Esophagus muscularis mucosa (tissue), 4 donors: Measurements from ENCODE around the gene PLEKHM3. TPM values are rescaled to one million over a fixed set of nuclear protein-coding genes. Genes with fewer than 3 reads are reported as not detected.

Source experiments
- DNase-seq: peaks from one replicate; pipeline ENCODE4 v3.0.0-alpha.2; 2017; ENCODE audit errors: extremely low spot score
- H3K27ac ChIP-seq, 4 donors: fragments of 200-600 bp; sonication (generic); replicated peaks in 1 of 4; 1 replicate in 3 of 4; 2 replicates in 1 of 4; pipeline ENCODE4 v1.5.1; 2016 to 2019; ENCODE audit warnings: mild to moderate bottlenecking in 1 of 4
- H3K27me3 ChIP-seq, 4 donors: fragments of 200-600 bp; sonication (generic); one replicate each; pipeline versions ENCODE4 v1.5.1 to v1.6.0; 2016 to 2019
- H3K36me3 ChIP-seq, 4 donors: fragments of 200-600 bp; sonication (generic); one replicate each; pipeline ENCODE4 v1.5.1; 2016 to 2019
- H3K4me1 ChIP-seq, 4 donors: fragments of 200-600 bp; sonication (generic); one replicate each; pipeline ENCODE4 v1.5.1; 2016 to 2019
- H3K4me3 ChIP-seq, 4 donors: fragments of 200-600 bp; sonication (generic); 1 replicate in 2 of 4; 2 replicates in 2 of 4; pipeline ENCODE4 v1.5.1; 2016 to 2019; ENCODE audit warnings: mild to moderate bottlenecking in 4 of 4, moderate library complexity in 1 of 4
- H3K9me3 ChIP-seq, 4 donors: fragments of 200-600 bp; sonication (generic); 1 replicate in 3 of 4; 2 replicates in 1 of 4; pipeline ENCODE4 v1.5.1; 2016 to 2019
- CTCF ChIP-seq, 3 experiments: fragments of 200-600 bp in 2 of 3; fragments of 450-650 bp in 1 of 3; sonication (generic) in 2 of 3; IDR thresholded peaks; one replicate each; pipeline ENCODE4 v1.5.1; 2017 to 2019; ENCODE audit warnings: antibody characterized with exemption in 3 of 3, mild to moderate bottlenecking in 2 of 3, moderate library complexity in 1 of 3
- EP300 ChIP-seq: sonication (generic); formaldehyde crosslinking; IDR thresholded peaks from one replicate; pipeline ENCODE4 v1.6.1; 2017; ENCODE audit warnings: antibody characterized with exemption
- POLR2A ChIP-seq: fragments of 450-650 bp; IDR thresholded peaks from one replicate; pipeline ENCODE4 v1.6.1; 2017; ENCODE audit warnings: antibody characterized with exemption, moderate library complexity, mild to moderate bottlenecking, low read depth
- POLR2AphosphoS5 ChIP-seq, 2 donors: sonication (generic); formaldehyde crosslinking; IDR thresholded peaks; one replicate each; pipeline ENCODE4 v1.6.1; 2017; ENCODE audit warnings: antibody characterized with exemption in 2 of 2
- WGBS: methylation state at CpG from one replicate; pipeline ENCODE4 v1.1.5; 2018; 5-methylcytosine and 5-hydroxymethylcytosine counted together
- intact Hi-C: fragments of 100-400 bp; cut with DNase I; formaldehyde crosslinking; loops from one replicate; pipeline ENCODE4 v1.15.1; 2023
- total RNA-seq, 4 donors: library from RNA; depleted of rRNA; stranded (reverse); fragments of >200 nt; gene quantifications; one replicate each; pipeline versions ENCODE4 v1.1.0 to v1.2.1, GENCODE V29; 2016

Gene PLEKHM3
- total RNA-seq, 4 donors from 2014 or later, result 24.8 to 34.5 (median 31.1) TPM

GRCh38 chr2:208013285-208014178 is 11.8 kb downstream of the PLEKHM3 start:
- TF ChIP-seq CTCF (IDR thresholded peaks at IDR 0.05) (no peak), EP300 (no peak), POLR2A (no peak), POLR2AphosphoS5 (IDR thresholded peaks at IDR 0.05) (no peak)
- WGBS, result 92% methylated on average over 9 of the region's 9 CpGs
- peaks cover 0 to 24% (median 8%) of the 10 kb centered on the region in 4 donors for H3K4me1 ChIP-seq
- peaks cover 0 to 5% (median 0%) of the 10 kb centered on the region in 4 donors for H3K36me3 ChIP-seq
- no peaks in the 10 kb centered on the region for H3K27me3 ChIP-seq
- intact Hi-C loops, result no loop called here
- no peak for DNase-seq
- no peak overlapping the region for H3K27ac ChIP-seq
- H3K9me3 ChIP-seq, result no peaks in the 10 kb centered on the region
- no peak overlapping the region for H3K4me3 ChIP-seq

GRCh38 chr2:208012449-208012848 is 12.9 kb downstream of the PLEKHM3 start:
- intact Hi-C loops, result no loop called here
- no peak for TF ChIP-seq CTCF (IDR thresholded peaks at IDR 0.05)
- no peak for TF ChIP-seq POLR2A
- no peak for TF ChIP-seq POLR2AphosphoS5 (IDR thresholded peaks at IDR 0.05)
- no peak for TF ChIP-seq EP300
- H3K27ac ChIP-seq, result no peak overlapping the region

GRCh38 chr2:208010506-208010905 is 14.8 kb downstream of the PLEKHM3 start:
- Histone ChIP-seq H3K36me3 (no peaks in the 10 kb centered on the region), H3K27me3 (no peaks in the 10 kb centered on the region), H3K4me1 (peaks cover 0 to 24% (median 6%) of the 10 kb centered on the region in 4 donors), H3K4me3 (no peak overlapping the region), H3K27ac (no peak overlapping the region), H3K9me3 (no peaks in the 10 kb centered on the region)
- intact Hi-C loops, result no loop called here
- DNase-seq, result no peak
- TF ChIP-seq CTCF (IDR thresholded peaks at IDR 0.05) (no peak), POLR2AphosphoS5 (IDR thresholded peaks at IDR 0.05) (no peak), EP300 (no peak), POLR2A (no peak)

More at GRCh38 chr2:208012449-208012848, 12.9 kb downstream of the PLEKHM3 start:
- DNase-seq, result no peak
- peaks cover 0 to 5% (median 0%) of the 10 kb centered on the region in 4 donors for H3K36me3 ChIP-seq
- H3K4me1 ChIP-seq, result peaks cover 0 to 24% (median 8%) of the 10 kb centered on the region in 4 donors
- H3K4me3 ChIP-seq, result no peak overlapping the region
- no peaks in the 10 kb centered on the region for H3K9me3 ChIP-seq
- no peaks in the 10 kb centered on the region for H3K27me3 ChIP-seq

GRCh38 chr2:208006833-208007232 is 18.5 kb downstream of the PLEKHM3 start:
- H3K4me3 ChIP-seq, result no peak overlapping the region
- no peaks in the 10 kb centered on the region for H3K27me3 ChIP-seq
- no peaks in the 10 kb centered on the region for H3K9me3 ChIP-seq
- intact Hi-C loops, result no loop called here
- peak; percentile 5 for DNase-seq
- peaks cover 0 to 10% (median 2%) of the 10 kb centered on the region in 4 donors for H3K4me1 ChIP-seq
- 93% methylated on average over 5 of the region's 5 CpGs for WGBS
- no peak overlapping the region for H3K27ac ChIP-seq
- H3K36me3 ChIP-seq, result no peaks in the 10 kb centered on the region
- no peak for TF ChIP-seq POLR2AphosphoS5 (IDR thresholded peaks at IDR 0.05)

- no peak for TF ChIP-seq CTCF (IDR thresholded peaks at IDR 0.05)
- TF ChIP-seq EP300, result no peak
- TF ChIP-seq POLR2A, result no peak
- Histone ChIP-seq H3K27me3 (no peaks in the 10 kb centered on the region), H3K27ac (no peak overlapping the region), H3K4me3 (no peak overlapping the region), H3K9me3 (no peaks in the 10 kb centered on the region), H3K36me3 (peaks cover 0 to 5% (median 3%) of the 10 kb centered on the region in 4 donors), H3K4me1 (peaks cover 0 to 10% (median 2%) of the 10 kb centered on the region in 4 donors)
- peak; percentile 24 for DNase-seq
- intact Hi-C loops, result no loop called here
- 90% methylated on average over 3 of the region's 3 CpGs for WGBS
These were observed 19.0 kb downstream of the PLEKHM3 start for GRCh38 chr2:208006337-208006736.
